ENCODE results near the gene PLEKHA7. TPM values are rescaled to one million over a fixed set of nuclear protein-coding genes. Genes with fewer than 3 reads are reported as not detected.

The PLEKHA7 gene
- total RNA-seq, 1 donor from 2014 or later: 9.5 TPM

DNA sequence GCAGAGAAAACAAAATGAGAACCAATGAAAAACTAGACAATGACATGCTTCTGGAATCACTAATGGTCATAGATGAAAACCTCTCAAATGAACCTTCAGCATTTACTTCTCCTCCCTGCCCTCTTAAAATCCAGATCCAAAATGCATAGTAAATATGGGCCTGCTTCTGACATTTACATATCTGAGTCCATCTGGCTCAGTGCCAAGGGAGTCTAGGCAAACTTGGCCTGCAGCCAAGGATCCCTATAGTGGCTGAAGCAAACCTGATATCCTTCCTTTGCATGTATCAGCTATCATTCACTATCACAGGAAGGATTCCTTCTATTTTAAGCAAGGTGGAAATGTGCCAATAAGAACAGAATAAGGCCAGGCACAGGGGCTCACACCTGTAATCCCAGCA lies 170.9 kb downstream of the PLEKHA7 start:
- TF ChIP-seq, protein P1, sequence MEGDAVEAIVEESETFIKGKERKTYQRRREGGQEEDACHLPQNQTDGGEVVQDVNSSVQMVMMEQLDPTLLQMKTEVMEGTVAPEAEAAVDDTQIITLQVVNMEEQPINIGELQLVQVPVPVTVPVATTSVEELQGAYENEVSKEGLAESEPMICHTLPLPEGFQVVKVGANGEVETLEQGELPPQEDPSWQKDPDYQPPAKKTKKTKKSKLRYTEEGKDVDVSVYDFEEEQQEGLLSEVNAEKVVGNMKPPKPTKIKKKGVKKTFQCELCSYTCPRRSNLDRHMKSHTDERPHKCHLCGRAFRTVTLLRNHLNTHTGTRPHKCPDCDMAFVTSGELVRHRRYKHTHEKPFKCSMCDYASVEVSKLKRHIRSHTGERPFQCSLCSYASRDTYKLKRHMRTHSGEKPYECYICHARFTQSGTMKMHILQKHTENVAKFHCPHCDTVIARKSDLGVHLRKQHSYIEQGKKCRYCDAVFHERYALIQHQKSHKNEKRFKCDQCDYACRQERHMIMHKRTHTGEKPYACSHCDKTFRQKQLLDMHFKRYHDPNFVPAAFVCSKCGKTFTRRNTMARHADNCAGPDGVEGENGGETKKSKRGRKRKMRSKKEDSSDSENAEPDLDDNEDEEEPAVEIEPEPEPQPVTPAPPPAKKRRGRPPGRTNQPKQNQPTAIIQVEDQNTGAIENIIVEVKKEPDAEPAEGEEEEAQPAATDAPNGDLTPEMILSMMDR (IDR thresholded peaks at IDR 0.05): no peak
- DNase-seq (ENCODE audit: low spot score in 2 of 2): no peak
- no peak overlapping the region for H3K4me3 ChIP-seq
- peaks cover 0 to 6% of the 10 kb centered on the region in 2 donors for H3K36me3 ChIP-seq
- H3K27me3 ChIP-seq: no peaks in the 10 kb centered on the region
- H3K4me1 ChIP-seq: no peaks in the 10 kb centered on the region
- H3K27ac ChIP-seq: no peak overlapping the region
- intact Hi-C loops (cut with DNase I): no loop called here
- no peaks in the 10 kb centered on the region for H3K9me3 ChIP-seq

DNA sequence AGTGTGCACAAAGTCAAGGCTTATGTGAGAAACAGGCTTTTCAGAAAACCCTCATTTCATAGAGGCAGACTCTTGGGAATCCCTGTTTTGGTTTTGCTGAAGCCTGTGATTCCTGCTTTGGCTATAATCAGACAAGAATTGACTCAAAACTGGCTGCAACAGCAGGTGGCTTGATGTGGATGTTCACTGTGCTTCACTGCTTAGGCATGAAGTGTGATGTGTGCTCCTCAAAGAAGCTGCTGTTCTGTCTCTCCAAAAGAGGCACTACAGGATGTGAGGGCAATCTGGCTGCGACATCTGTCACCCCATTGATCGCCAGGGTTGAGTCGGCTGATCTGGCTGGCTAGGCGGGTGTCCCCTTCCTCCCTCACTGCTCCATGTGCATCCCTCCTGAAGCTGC lies 172.2 kb downstream of the PLEKHA7 start:
- TF ChIP-seq, protein P1 (IDR thresholded peaks at IDR 0.05): no peak
- Histone ChIP-seq H3K9me3 (no peaks in the 10 kb centered on the region), H3K4me3 (no peak overlapping the region), H3K27ac (no peak overlapping the region), H3K36me3 (peaks cover 0 to 6% of the 10 kb centered on the region in 2 donors), H3K4me1 (no peaks in the 10 kb centered on the region), H3K27me3 (no peaks in the 10 kb centered on the region)
- DNase-seq (ENCODE audit: low spot score in 2 of 2): no peak
- intact Hi-C loops (cut with DNase I): no loop called here

DNA sequence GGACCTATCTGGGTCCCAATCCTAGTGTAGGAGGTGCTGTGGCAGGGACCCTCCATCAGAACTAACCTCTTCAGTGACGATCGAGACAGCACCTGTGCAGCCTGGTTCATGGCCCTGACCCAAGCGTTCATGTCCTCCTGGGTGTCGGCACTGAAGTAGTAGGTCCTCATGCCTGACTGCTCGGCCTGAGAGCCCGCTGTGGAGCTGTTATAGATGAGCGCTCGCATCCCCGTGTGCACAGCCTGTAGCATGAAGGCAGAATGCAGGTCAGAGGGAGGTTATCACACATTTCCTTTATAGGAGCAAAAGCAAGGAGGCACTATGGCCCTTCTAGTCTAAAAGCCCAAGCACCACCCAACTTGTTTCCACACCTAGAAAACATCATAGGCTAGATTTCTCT lies 172.7 kb downstream of the PLEKHA7 start:
- TF ChIP-seq, protein P1 (IDR thresholded peaks at IDR 0.05): no peak
- H3K27ac ChIP-seq: no peak overlapping the region
- no peaks in the 10 kb centered on the region for H3K9me3 ChIP-seq
- H3K4me3 ChIP-seq: no peak overlapping the region
- no peaks in the 10 kb centered on the region for H3K4me1 ChIP-seq
- H3K27me3 ChIP-seq: no peaks in the 10 kb centered on the region
- H3K36me3 ChIP-seq: peaks cover 0 to 6% of the 10 kb centered on the region in 2 donors
- no peak for DNase-seq (ENCODE audit: low spot score in 2 of 2)
- intact Hi-C loops (cut with DNase I): no loop called here

DNA sequence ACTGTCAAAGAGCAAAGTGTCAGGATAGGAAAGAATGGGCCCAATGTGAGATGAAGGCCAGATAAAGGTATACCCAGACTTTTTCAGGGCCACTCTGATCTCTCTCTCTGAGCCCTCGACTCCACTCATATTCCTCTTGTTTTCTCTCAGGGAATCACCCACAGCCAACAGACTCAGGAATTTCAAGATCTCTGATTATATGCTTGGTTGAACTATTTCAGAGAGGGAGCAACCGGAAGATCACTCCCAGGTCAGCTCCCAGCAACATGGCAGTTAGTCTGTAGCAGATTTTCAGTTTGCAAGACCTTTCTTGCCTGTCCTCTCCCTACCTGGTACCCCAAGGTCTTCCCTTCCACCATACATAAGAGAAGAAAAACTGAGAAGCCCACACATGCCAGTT lies 173.3 kb downstream of the PLEKHA7 start:
- intact Hi-C loops (cut with DNase I): no loop called here
- H3K4me1 ChIP-seq: no peaks in the 10 kb centered on the region
- TF ChIP-seq, protein P1 (IDR thresholded peaks at IDR 0.05): no peak
- H3K36me3 ChIP-seq: peaks cover 0 to 6% of the 10 kb centered on the region in 2 donors
- no peak for DNase-seq (ENCODE audit: low spot score in 2 of 2)
- no peaks in the 10 kb centered on the region for H3K27me3 ChIP-seq
- H3K9me3 ChIP-seq: no peaks in the 10 kb centered on the region
- H3K4me3 ChIP-seq: no peak overlapping the region
- H3K27ac ChIP-seq: no peak overlapping the region

DNA sequence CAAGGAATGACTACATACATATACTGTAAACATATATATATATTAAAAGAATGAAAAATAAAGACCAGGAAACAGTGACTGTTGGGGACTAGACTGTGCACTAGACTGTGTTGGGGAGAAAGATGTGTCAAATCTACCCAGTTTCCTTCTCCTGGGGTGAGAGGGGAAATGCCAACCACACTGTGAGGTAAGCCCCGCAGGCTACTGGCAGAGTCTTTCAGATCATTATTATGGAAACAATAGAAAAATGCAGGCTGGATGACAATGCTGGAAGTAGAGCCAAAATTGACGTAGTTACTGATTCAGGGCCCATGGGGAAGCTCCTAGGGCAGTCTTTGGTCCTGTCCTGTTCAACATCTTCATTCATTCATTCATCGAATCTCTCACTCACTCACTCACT lies 174.4 kb downstream of the PLEKHA7 start:
- intact Hi-C loops (cut with DNase I): no loop called here
- Histone ChIP-seq H3K36me3 (peaks cover 0 to 6% of the 10 kb centered on the region in 2 donors), H3K27ac (no peak overlapping the region), H3K27me3 (no peaks in the 10 kb centered on the region), H3K9me3 (no peaks in the 10 kb centered on the region), H3K4me3 (no peak overlapping the region), H3K4me1 (no peaks in the 10 kb centered on the region)
- TF ChIP-seq, protein P1 (IDR thresholded peaks at IDR 0.05): no peak
- no peak for DNase-seq (ENCODE audit: low spot score in 2 of 2)

DNA sequence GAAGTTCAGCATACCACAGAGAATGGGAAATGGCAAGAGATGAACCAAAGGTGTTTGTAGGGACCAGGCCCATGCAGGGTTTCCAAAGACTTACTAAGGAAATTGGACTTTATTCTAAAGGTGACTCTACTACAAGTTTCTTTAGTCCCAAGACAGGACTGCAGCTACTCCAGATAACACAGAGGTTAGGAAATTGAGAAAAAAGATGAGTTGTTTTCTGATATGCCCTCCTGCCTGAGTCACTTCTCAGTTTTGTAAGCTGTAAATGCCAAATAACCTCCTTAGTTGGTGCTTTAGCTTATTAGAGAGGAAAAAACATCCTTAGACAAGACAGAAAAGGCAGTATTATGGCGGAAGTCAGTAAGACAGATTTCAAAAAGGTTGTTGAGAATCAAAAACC lies 179.8 kb downstream of the PLEKHA7 start:
- no peak for DNase-seq (ENCODE audit: low spot score in 2 of 2)
- no peaks in the 10 kb centered on the region for H3K36me3 ChIP-seq
- no peaks in the 10 kb centered on the region for H3K4me1 ChIP-seq
- no peaks in the 10 kb centered on the region for H3K27me3 ChIP-seq
- intact Hi-C loops (cut with DNase I): no loop called here
- H3K9me3 ChIP-seq: no peaks in the 10 kb centered on the region
- no peak overlapping the region for H3K4me3 ChIP-seq
- TF ChIP-seq, protein P1 (IDR thresholded peaks at IDR 0.05): no peak
- no peak overlapping the region for H3K27ac ChIP-seq

Data from ascending aorta (tissue), 2 donors.